ENCODE results near the gene PSMD10. TPM values are rescaled to one million over a fixed set of nuclear protein-coding genes. Genes with fewer than 3 reads are reported as not detected.

The PSMD10 gene
- total and polyA plus RNA-seq, 2 of the 8 experiments (the other 6 are each of a cell fraction or from before 2014, with no cell fraction given), result 49.9 to 79.9 TPM

GRCh38 chrX:108097380-108097779, 6.0 kb upstream of the PSMD10 start (continued):
- TF ChIP-seq ATF2 (IDR thresholded peaks at IDR 0.05; ENCODE audit: low read length), result no peak
- TF ChIP-seq E2F6 (IDR thresholded peaks at IDR 0.05), result no peak
- no peak for TF ChIP-seq GABPA (IDR thresholded peaks at IDR 0.05; ENCODE audit: borderline replicate concordance, insufficient read depth, low read length)
- no peak for TF ChIP-seq POLR2A (IDR thresholded peaks at IDR 0.05; ENCODE audit: control extremely low read depth in 1 of 2, low read depth in 2 of 2, low read length in 2 of 2)
- TF ChIP-seq CTBP2 (IDR thresholded peaks at IDR 0.05; ENCODE audit: borderline replicate concordance, insufficient read depth, insufficient read length, low read length), result no peak
